ENCODE measurements around the gene PCMT1. TPM values are rescaled to one million over a fixed set of nuclear protein-coding genes. Genes with fewer than 3 reads are reported as not detected.
A peak's percentile ranks its signal among the peaks of the same experiment; 100 is the strongest.

The PCMT1 gene
- total and polyA plus RNA-seq, 2 of the 13 experiments (the other 11 are each of a cell fraction or from before 2014, with no cell fraction given) = 112 to 169 TPM

DNA sequence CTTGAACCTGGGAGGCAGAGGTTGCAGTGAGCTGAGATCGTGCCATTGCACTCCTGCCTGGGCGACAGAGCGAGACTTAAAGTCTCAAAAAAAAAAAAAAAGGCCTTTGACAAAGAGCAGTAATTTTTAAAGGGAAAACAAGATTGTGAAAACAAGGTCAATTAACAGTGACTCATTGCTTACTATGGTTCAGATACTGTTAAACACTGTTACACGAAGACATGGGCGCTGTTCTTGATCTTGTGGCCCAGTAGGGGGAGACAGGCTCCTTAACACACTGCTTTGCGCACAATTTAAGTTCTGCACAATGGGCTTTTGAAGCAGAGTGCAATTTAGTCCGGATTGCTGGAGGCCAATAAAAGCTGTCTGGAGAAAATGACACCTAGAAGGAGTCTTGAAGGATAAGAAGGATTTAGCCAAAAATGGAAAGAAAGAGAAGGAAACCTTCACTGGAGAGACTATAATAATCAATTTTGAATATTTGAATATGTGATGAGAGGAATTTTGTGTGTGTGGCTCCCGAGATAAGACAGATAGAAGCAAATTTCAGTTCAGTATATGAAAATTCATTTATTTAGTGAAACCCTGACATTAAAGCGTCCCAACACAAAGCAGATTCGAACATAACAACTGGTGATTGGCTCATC is 25.6 kb upstream of the PCMT1 start (continued):
- TF ChIP-seq, protein P1, sequence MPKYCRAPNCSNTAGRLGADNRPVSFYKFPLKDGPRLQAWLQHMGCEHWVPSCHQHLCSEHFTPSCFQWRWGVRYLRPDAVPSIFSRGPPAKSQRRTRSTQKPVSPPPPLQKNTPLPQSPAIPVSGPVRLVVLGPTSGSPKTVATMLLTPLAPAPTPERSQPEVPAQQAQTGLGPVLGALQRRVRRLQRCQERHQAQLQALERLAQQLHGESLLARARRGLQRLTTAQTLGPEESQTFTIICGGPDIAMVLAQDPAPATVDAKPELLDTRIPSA (CRISPR knock-in tag; IDR thresholded peaks at IDR 0.05; ENCODE audit: borderline replicate concordance) = no peak
- TF ChIP-seq ZNF691 (CRISPR knock-in tag; IDR thresholded peaks at IDR 0.05; ENCODE audit: borderline replicate concordance, low read depth) (0 out of 2 replicates have a peak, but pooled peaks have one; percentile 63), ZNF329 (CRISPR knock-in tag; IDR thresholded peaks at IDR 0.05; ENCODE audit: low read depth) (no peak), ZNF256 (CRISPR knock-in tag; conservative IDR thresholded peaks at IDR 0.05) (no peak), ZNF24 (IDR thresholded peaks at IDR 0.05) (no peak), SAP130 (CRISPR knock-in tag; IDR thresholded peaks at IDR 0.05; ENCODE audit: low read depth) (peak; percentile 56), SRSF1 (optimal IDR thresholded peaks at IDR 0.05; ENCODE audit: low read depth, low read length) (no peak), ZNF34 (CRISPR knock-in tag; IDR thresholded peaks at IDR 0.05; ENCODE audit: borderline replicate concordance) (no peak), ZMYM3 (CRISPR knock-in tag; IDR thresholded peaks at IDR 0.05) (no peak), ZZZ3 (CRISPR knock-in tag; IDR thresholded peaks at IDR 0.05; ENCODE audit: borderline replicate concordance) (no peak), MBD4 (IDR thresholded peaks at IDR 0.05; ENCODE audit: borderline replicate concordance, low read length) (no peak), MLLT10 (CRISPR knock-in tag; IDR thresholded peaks at IDR 0.05) (no peak), ZNF280D (CRISPR knock-in tag; IDR thresholded peaks at IDR 0.05) (no peak), ZNF639 (CRISPR knock-in tag; conservative IDR thresholded peaks at IDR 0.05) (no peak), ZNF616 (CRISPR knock-in tag; IDR thresholded peaks at IDR 0.05; ENCODE audit: low read depth) (no peak), RNF2 (conservative IDR thresholded peaks at IDR 0.05; ENCODE audit: low read depth) (no peak)
- TF ChIP-seq, protein P2, sequence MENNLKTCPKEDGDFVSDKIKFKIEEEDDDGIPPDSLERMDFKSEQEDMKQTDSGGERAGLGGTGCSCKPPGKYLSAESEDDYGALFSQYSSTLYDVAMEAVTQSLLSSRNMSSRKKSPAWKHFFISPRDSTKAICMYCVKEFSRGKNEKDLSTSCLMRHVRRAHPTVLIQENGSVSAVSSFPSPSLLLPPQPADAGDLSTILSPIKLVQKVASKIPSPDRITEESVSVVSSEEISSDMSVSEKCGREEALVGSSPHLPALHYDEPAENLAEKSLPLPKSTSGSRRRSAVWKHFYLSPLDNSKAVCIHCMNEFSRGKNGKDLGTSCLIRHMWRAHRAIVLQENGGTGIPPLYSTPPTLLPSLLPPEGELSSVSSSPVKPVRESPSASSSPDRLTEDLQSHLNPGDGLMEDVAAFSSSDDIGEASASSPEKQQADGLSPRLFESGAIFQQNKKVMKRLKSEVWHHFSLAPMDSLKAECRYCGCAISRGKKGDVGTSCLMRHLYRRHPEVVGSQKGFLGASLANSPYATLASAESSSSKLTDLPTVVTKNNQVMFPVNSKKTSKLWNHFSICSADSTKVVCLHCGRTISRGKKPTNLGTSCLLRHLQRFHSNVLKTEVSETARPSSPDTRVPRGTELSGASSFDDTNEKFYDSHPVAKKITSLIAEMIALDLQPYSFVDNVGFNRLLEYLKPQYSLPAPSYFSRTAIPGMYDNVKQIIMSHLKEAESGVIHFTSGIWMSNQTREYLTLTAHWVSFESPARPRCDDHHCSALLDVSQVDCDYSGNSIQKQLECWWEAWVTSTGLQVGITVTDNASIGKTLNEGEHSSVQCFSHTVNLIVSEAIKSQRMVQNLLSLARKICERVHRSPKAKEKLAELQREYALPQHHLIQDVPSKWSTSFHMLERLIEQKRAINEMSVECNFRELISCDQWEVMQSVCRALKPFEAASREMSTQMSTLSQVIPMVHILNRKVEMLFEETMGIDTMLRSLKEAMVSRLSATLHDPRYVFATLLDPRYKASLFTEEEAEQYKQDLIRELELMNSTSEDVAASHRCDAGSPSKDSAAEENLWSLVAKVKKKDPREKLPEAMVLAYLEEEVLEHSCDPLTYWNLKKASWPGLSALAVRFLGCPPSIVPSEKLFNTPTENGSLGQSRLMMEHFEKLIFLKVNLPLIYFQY (CRISPR knock-in tag; IDR thresholded peaks at IDR 0.05; ENCODE audit: borderline replicate concordance) = no peak
- TF ChIP-seq, protein P3, sequence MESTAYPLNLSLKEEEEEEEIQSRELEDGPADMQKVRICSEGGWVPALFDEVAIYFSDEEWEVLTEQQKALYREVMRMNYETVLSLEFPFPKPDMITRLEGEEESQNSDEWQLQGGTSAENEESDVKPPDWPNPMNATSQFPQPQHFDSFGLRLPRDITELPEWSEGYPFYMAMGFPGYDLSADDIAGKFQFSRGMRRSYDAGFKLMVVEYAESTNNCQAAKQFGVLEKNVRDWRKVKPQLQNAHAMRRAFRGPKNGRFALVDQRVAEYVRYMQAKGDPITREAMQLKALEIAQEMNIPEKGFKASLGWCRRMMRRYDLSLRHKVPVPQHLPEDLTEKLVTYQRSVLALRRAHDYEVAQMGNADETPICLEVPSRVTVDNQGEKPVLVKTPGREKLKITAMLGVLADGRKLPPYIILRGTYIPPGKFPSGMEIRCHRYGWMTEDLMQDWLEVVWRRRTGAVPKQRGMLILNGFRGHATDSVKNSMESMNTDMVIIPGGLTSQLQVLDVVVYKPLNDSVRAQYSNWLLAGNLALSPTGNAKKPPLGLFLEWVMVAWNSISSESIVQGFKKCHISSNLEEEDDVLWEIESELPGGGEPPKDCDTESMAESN (CRISPR knock-in tag; conservative IDR thresholded peaks at IDR 0.05) = no peak
